ENCODE data around the gene PTBP3.

DNA sequence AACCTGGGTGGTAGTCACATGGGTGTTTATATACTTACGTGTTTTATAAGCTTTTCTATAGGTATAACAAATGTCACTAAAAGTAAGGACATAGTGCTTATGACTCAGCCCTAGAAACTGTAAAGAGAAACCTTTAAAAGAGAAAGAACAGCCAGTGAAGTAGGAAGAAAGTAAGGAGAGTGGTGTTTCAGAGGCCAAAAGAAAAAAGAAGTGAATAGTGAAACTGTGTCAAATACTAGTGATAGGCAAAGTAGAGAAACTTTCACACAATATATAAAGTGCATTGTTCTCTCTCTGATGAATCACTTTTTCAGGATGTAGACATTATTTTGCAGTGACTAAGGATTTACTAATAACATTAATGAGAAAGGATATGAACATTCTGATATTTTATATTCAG lies 84.1 kb downstream of the PTBP3 start:
- TF ChIP-seq POLR2AphosphoS5 (IDR thresholded peaks at IDR 0.05; ENCODE audit: borderline replicate concordance, low read depth, low read length) (no peak), EZH2 (IDR thresholded peaks at IDR 0.05) (no peak), FOXP2 (optimal IDR thresholded peaks at IDR 0.05; ENCODE audit: control extremely low read depth, extremely low read length, insufficient read depth) (no peak)
